ENCODE results near the gene PSD4.

Gene PSD4

DNA sequence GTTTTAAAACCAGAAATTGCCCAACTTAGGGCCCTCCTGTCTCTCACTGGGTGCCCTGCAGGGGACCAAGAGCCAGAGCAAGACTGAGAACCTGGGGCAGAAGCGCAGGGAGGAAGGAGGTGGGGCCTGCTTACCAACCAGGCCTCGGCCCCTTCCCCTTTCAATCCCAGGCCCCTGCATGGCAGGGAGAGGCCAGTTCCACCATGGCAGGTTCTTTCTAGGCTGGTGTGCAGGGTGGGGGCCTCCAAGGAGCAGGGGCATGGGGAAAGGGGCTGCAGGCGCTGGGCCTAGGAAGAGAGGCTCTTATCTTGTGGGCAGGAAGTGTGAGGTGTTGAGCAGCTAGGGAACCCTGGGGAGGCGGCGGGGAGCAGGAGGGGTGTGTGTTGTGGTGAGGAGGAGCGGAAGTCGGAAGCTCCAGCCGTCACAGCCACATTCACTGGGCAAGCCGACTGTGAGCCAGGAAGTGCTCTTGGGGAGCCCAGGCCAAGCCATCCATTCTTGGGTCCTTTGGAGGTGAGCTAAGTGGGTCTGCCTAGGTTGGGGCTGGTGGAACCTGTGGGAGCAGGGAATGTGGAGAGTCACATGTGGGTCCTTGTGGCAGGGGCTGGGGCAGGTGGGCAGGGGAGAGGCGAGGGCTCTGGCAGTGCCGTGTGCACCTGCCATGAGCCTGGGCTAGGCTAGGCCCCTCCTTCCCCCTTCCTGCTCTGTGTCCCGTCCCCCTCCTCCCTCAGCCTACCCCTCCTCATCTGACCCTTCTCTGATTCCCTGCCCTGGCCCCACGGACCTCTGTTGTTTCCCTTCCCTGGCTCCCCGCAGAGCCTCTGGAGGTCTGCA lies at the start of gene PSD4:
TSS of gene PSD4 (plus strand) at position 430 of the 834 bp plus-strand sequence. CDS start 8,486 bp downstream, outside the sequence.
- peak; percentile 93 for DNase-seq

DNA sequence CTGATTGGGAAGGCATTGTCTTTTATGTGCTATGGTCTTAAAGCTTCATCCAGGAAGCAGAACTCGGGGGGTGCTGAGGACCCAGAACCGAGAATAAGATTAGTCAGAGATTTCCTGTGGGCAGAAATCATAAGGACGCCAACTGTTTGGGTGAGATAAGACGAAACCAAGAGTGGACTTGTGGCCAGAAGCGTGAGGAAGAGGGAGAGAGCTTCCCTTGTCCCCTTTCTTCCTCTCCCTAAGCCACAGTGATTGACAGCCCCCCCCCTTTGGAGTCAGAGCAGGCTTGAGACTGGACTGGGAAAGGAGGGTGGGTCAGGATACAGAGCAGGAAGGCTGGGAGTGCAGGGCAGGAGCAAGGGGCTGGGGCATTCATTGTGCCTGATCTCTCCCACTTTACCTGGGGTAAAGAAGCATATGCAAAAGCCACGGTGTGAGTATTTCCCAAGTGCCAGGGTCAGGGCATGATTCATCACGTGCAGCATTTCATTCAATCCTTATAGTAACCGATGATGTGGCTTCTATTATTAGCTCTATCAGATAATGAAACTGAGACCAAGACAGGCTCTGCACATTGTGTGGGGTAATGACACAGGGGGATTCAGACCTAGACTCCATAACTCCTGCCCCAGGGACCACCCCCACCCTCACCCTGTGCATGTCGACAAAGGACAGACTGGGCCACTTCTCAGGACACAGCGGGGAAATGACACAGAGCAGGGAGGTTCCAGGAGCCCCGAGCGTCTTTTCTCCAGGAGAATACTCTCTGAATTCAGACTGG lies 49.4 kb upstream of the PSD4 start:
- no peak for DNase-seq

DNA sequence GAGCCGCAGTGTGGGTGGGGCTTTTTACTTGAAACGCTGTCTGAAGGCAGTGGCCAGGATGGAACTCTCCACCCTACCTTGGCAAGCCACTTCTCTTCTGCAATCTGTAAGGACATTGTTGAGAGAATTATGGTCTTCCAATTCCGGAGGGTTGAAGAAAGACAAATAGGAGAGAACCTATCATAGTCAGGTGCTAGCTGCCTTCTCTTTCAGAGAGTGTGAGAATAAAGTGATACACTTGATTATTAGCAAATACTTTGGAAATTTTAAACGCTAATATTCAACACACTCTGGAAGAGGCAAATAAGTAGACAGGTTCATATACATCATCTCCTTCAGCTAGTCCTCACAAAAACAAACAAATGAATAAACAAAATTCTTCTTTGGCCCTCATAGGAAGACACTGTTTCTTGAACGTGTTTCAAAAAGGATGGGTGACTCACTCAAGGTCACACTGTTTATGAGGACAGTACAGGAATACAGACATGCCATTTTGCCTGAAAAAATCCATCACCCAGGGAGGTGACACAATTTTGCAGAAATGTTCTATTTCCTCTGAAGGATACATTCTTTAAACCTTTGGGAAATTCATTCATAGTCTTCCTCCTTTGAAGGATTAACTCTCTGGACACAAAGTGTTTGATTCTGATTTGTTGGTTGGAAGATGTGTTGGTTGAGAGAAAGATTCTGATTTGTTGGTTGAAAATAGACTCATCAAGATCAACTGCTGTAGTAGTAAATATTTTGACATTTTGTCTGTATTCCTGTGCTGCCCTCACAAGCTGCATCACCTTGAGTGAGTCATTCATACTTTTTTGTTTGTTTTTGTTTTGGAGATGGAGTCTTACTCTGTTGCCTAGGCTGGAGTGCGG lies 48.6 kb upstream of the PSD4 start:
- no peak for DNase-seq

DNA sequence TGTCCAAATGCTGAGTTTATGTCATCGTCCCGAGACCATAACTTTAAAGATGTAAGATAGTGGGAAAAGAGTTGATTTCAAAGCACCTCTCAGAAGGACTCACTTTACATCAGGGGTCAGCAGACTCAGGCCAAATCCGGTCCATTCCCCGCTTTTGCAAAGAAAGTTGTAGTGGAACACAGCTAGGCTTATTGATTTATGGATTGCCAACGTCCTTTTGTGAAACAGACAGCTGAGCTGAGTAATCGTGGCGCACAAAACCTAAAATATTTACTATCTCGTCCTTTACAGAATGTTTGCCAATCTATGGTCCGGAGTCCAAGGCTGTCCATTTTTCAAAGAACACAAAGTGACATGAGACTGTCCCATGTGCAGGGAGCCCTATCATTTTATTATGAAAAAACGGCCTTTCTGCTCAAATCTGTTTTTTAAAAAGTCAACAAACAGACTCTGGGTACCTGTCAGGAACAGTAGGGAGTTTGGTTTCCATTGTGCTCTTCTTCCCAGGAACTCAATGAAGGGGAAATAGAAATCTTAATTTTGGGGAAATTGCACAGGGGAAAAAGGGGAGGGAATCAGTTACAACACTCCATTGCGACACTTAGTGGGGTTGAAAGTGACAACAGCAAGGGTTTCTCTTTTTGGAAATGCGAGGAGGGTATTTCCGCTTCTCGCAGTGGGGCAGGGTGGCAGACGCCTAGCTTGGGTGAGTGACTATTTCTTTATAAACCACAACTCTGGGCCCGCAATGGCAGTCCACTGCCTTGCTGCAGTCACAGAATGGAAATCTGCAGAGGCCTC lies 46.7 kb upstream of the PSD4 start, which contains the start of gene IL1RN:
TSS of gene IL1RN (plus strand) at position 754 of the 801 bp plus-strand sequence. CDS start at position 781, 27 bp downstream.
- no peak for DNase-seq

DNA sequence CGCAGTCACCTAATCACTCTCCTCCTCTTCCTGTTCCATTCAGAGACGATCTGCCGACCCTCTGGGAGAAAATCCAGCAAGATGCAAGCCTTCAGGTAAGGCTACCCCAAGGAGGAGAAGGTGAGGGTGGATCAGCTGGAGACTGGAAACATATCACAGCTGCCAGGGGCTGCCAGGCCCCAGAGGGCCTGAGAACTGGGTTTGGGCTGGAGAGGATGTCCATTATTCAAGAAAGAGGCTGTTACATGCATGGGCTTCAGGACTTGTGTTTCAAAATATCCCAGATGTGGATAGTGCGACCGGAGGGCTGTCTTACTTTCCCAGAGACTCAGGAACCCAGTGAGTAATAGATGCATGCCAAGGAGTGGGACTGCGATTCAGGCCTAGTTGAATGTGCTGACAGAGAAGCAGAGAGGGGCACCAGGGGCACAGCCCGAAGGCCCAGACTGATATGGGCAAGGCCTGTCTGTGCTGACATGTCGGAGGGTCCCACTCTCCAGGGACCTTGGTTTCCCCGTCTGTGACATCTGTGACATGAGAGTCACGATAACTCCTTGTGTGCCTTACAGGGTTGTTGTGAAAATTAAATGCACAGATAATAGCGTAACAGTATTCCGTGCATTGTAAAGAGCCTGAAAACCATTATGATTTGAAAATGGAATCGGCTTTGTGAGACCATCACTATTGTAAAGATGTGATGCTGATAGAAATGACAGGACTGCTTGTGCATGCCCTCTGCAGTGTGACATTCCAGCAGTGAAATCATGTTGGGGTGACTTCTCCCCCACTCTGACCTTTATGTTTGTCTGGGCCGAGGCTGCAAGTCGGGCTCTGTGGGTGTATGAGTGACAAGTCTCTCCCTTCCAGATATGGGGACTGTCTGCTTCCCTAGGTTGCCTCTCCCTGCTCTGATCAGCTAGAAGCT lies 45.9 kb upstream of the PSD4 start:
- DNase-seq = no peak

DNA sequence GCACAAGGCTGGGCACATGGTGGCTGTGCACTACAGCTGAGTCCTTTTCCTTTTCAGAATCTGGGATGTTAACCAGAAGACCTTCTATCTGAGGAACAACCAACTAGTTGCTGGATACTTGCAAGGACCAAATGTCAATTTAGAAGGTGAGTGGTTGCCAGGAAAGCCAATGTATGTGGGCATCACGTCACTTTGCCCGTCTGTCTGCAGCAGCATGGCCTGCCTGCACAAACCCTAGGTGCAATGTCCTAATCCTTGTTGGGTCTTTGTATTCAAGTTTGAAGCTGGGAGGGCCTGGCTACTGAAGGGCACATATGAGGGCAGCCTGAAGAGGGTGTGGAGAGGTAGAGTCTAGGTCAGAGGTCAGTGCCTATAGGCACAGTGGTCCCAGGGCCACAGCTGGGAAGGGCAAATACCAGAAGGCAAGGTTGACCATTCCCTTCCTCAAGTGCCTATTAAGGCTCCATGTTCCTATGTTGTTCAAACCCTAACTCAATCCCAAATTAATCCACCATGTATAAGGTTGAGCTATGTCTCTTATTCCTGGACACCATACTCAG lies 44.2 kb upstream of the PSD4 start:
- no peak for DNase-seq

DNA sequence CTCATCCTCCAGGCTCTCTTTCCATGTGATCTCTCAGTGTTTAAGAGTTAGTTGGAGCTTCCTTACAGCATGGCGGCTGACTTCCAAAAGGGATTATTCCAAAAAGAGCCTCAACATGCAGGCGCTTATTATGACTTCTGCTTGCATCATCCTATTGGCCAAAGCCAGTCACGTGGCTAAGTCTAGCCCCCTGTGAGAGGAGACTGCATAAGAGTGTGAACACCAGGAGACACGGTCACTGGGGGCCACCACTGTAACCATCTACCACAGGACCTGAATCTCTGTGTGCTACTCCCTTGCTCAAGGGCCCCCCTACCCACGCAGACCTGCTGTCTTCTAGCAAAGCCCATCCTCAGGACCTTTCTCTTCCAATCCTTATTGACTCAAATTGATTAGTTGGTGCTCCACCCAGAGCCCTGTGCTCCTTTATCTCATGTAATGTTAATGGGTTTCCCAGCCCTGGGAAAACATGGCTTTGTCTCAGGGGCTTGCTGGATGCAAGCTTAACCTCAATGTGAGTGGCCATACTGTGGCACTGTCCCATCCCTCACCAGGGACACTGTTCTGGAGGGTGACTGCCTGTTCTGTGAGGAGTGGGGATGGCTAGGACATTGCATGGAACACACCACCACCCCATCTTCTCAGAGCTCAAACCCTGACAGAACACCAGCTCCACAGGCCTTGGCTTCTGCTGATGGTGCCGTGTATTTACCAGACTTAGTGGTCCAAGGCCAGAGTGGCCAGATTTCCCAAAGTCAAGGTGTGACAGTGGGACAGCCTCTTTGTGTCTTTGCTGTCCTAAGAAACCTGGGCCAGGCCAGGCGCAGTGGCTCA lies 42.2 kb upstream of the PSD4 start:
- DNase-seq = no peak

DNA sequence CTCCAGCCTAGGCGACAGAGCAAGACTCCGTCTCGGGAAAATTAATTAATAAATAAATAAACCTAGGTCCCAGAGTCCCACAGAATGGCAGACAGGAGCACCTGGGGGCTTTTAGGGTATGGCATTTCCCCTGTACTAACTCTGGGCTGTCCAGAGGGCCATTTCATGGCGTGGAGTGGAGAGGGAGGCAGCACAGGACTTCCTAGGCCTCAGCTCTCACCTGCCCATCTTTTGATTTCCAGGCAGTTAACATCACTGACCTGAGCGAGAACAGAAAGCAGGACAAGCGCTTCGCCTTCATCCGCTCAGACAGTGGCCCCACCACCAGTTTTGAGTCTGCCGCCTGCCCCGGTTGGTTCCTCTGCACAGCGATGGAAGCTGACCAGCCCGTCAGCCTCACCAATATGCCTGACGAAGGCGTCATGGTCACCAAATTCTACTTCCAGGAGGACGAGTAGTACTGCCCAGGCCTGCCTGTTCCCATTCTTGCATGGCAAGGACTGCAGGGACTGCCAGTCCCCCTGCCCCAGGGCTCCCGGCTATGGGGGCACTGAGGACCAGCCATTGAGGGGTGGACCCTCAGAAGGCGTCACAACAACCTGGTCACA lies 41.3 kb upstream of the PSD4 start:
- DNase-seq = no peak

DNA sequence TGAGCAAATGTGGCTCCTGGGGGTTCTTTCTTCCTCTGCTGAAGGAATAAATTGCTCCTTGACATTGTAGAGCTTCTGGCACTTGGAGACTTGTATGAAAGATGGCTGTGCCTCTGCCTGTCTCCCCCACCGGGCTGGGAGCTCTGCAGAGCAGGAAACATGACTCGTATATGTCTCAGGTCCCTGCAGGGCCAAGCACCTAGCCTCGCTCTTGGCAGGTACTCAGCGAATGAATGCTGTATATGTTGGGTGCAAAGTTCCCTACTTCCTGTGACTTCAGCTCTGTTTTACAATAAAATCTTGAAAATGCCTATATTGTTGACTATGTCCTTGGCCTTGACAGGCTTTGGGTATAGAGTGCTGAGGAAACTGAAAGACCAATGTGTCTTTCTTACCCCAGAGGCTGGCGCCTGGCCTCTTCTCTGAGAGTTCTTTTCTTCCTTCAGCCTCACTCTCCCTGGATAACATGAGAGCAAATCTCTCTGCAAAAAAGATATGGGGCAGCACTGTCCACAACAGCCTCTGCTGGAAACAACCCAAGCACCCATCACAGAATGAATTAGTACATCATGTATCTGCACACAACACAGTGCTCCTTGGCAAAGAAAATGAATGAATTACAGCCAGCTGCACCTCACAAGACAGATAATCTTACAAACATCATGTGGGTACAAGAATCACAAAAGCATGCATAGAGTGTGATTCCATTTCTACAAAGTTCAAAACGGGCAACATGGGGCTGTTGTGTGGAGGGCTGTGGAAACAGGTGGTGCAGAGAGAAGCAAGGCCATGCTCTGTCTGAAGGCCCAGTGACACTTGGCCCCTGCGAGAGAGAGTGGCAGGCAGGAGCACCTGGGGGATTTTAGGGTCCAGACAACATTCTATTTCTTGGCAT lies 39.8 kb upstream of the PSD4 start:
- no peak for DNase-seq

DNA sequence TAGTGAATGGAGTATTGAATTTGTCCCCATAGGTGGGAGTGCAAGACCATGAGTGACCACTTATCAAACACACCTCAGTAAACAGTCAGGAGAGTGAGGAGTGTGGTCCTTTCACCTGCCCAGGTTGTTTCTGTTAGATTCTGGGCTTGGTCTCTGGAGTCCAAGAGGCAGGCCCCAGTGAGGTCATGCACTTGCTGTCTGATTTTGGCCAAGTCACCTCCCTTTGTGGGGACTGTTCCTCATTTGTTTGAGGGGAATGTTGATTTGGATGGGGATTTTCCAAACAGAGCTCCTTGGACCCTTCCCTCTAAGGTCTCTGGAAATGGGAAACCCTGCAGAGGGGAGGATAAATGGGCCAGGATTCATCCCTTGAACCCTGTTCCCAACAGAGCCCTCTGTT lies 39.1 kb upstream of the PSD4 start:
- DNase-seq = no peak

DNA sequence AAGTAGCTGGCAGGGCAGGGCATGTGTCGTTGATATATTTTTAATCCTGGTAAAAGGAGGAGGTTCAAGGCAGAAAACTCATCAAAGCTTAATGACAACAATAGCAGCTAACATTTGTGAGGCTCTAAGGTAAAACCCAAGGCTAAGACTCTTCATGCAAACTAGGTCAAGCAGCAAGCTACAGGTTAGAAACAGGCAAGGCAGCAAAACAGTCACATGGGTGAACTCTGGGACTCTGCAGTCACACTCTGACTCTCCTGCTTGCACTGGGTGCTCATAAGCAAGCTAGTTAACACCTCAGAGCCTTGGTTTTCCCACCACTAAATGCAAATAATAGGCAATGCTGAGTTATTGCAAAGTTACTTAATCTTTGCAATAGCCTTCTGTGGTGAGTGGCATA lies 38.5 kb upstream of the PSD4 start:
- DNase-seq = no peak

DNA sequence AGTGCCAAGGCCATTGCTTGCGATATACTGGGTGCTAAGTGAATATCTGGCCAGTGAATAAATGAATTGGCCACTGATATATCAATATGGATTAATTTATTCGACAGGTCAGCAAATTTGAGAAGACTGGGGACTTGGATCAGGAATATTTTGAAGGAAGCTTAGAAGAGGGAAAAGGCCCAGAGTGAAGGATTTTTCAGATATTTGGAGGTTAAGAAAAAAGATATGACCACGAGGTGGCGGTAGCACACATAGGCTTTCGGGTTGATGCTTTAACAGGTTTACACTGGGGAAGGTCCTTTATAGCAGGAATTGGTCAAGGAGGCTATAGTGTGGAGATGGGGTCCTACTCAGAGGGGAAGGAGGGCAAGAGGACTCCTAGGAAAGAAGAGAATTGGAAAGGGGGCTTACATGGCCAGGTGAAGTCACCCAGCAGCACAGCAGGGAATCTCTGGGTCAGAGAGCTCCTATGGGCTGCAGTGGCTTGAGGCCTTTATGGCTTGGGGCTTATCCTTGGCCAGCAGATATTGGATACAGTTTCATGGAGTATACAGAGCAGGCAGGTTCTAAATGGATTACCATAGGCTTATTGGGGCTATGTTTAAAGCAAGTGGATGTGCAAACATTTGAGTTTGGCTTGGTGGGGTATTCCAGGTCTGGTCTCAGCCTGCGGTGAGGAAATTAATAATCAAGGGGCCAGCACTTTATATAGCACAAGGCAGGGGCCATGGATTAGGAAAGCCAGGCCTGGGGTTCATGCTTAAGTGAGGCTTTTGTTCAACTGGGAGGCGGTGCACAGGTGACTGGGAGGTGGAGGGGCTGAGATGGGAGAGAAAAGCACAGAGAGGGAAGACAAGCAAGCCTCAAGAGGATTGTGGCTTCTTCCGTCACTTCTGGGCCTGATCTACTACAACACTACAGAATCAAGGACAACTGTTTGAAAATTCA lies 36.7 kb upstream of the PSD4 start:
- no peak for DNase-seq

DNA sequence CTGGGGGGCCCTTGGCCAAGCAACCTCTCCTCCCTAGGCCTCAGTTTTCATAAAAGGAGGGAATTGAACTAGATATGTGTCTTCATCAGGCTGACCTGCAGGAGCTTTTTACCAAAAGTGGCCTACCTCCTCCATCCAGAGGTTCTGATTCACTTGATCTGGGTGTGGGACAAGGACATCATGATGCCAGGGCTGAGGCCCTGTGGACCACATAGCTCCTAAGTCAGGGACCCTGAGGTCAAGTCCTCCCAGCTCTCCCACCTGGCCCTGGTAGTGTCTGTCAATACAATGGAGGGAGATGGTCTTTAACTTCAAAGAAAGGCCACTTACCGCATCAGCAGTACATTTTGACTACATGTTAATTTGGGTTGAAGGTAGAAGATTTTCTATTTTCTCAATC lies 35.9 kb upstream of the PSD4 start:
- DNase-seq = no peak

DNA sequence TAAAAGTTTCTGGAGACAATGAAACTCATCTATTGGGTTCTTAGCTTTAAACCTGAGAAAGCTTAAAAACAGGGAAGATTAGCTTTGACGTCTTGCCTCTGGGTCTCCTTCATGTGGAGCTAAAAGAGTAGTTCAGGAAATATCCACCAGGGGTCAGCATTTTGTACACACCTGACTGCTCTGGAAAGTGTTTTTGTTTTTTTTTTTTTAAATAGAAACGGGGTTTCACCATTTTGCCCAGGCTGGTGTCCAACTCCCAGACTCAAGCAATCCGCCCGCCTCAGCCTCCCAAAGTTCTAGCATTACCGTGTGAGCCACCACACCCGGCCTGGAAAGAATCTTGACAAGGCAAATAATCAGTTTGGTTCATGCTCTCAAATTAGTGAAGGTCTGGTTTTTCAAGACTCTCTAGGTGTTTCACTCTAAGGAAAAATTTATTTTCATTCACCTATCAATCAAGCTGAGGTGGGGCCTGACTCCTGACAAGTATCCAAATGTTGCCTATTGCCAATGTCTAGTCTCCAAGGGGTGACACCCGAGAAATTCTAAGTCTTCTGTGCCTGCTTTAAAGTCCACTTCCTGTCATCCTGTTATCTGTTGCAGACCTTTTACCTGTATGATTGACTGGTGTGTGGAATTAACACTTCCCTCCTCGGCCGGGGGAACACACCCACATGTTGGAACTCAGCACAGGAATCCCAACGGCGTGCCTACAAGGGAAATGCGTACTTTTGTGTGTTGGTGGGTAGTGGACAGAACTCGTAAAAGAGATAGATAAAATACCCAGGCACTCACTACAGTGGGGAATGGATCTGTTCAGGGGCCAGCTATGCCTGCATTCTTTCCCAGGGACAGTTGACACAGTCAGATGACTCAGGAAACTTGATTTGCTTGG lies 35.1 kb upstream of the PSD4 start:
- DNase-seq = no peak

DNA sequence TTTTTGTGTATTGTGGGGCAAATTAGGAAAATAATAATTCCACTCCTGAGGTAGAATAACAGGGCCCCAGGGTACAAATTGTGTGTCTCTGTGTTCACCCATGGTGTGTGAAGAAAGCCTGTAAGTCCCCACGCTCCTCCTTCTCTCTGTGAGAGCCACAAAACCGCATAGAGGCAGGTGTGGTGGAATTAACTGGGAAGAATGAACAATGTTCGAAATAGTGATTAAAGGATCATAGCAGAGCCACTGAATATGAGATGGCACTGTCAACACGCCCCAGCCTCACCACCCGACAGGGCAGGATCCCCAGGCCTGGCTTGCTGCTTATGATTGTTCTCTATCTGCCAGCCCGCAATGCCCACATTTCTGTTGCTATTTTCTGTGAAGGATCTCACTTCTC lies 32.3 kb upstream of the PSD4 start:
- DNase-seq = no peak

DNA sequence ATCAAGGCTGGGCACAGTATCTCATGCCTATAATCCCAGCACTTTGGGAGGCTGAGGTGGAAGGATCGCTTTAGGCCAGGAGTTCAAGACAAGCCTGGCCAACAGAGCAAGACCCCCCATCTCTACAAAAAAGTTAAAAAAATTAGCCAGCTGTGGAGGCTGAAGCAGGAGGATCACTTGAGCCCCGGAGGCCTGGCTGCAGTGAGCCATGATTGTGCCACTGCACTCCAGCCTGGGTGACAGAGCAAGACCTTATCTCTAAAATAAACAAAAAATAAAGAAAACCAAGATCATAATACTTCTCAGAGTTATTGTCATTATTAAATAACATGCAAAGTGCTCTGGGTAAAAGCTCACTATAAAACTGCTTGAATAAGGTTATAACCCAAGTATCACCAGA lies 31.5 kb upstream of the PSD4 start:
- no peak for DNase-seq

All from activated effector memory CD4-positive, alpha-beta T cell treated with anti-CD3 and anti-CD28 coated beads, Interleukin-2, amount 50 U/mL, for 16 hours (primary cell).